Activated gamma-delta T cell treated with Interleukin-2 at 50 U/mL for 16 hours (primary cell): Measurements from ENCODE around the gene PHB1.
"Not testable (repeated sequence)": the region's sequence is repeated elsewhere in the genome, so short reads cannot be mapped to it uniquely, and the experiment has no call there.

Experiments used
- DNase-seq: peaks from one replicate; pipeline ENCODE4 v3.0.0-alpha.2; 2020

PHB1 gene

DNA sequence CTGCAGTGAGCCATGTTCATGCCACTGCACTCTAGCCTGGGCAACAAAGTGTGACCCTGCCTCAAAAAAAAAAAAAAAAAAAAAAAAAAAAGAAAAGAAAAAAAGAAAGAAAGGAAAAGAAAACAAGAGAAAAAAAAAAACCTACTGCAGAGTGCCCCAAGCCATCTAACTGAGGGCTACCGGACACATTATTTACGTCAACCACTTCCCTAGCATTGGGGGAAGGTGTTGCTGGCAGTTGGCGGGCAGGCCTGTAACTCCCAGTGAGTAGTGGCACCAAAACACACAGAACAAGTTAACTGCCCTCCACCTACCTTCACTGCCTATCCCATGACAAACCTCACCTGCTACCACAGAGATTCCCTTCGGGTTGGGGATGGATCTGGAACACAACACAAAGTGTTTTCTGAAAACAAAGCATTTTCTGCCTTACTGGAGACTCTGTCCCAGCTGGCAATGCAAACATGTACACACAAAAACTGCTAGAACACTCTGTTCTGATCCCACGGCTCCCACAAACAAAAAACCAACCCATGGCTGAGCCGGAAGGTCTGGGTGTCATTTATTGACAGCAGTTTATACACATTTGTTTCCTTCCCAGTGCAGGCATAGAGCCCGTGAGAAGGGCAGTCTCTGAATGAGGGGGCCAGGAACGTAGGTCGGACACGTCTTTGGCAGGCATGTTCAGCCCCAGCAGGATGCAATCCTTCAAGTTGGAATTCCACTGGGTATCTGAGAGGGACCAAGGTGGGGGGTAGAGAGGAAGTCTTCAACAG lies 11.0 kb downstream of the PHB1 start:
- peak; percentile 21 for DNase-seq

DNA sequence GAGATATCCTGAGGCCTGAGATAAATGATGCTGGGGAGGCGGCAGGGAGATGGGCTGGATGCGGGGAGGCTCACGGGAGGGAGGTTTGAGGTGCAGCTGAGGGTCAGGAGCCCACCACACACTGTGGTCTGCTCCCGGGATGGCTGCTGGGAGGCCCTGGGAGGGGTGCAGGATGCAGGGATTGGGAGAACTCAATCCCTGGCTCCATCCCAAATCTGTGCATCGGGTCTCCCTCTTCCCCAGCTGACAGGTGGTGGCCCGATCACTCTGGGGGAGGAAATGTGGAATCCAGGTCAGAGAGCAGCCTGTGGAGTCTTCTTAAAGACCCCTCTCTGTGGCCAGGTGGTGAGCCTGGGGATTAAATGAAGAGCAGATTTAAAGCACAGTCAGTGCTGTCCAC lies 12.0 kb downstream of the PHB1 start:
- no peak for DNase-seq

DNA sequence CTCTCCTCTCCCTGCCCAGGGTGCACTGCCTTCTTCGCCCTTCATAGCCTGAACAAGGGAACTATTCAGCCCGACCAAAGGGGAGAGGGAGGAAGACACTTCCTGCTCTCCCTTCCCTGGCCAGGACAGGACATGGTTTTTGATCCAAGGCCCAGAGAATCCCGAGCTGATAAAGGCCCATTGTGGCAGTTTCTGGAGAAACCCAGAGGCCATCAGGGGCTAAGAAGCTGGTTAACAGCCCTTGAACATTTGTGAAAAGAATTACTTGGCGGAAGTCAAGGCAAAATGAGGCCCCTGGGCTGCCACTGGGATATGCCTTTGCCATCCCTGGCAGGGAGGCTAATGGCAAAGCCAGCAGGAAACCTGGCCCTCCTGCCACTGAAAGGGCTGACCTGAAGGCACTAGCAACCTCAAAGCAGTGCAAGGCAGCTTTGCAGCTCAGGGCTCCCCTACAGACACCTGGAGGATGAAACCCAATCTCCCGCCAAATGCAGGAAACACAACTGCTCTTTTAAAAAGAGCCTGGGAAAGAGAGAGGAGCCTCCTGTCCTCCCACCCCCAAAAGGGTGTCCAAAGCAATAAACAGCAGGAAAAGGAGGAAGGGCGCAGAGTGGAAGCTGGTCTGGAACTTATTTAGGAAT lies 12.6 kb downstream of the PHB1 start:
- no peak for DNase-seq

DNA sequence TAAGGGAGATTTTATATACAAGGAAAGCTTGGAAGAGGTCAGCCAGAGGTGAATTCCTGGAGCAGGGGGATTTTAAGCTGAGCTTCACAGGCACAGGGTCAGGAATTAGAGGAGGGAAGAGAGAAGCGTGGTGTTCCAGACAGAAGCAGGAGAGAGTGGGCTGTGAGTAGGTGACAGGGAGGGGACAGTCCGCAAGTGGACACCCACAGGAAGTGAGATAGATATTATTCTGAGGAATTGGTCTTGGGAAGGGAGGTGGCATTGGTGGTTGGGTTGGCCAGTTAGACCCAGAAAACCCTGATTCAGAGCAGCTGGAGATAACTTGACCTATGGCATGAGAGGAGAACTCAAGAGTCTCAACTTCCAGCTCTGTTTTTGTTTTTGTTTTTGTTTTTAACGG lies 14.7 kb downstream of the PHB1 start:
- DNase-seq = no peak

DNA sequence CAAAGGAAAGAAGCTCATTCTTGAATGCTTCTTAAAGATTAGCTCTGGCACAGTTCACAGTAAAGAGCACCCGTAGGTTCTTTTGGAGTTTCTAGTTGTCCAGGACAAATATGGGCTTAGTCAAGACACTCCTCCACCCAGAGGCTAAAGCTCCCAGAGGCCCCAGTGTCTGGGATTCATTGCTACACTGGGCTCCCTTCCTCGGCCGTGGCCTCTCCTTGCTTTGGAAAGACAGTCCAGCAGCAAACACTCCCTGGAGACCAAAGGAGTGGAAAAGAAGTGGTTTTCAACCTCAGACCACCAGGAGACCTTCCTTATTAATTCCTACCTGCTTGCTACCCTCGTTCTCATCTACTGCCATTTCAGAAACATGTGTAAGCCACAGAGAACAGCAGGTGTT lies 17.1 kb downstream of the PHB1 start:
- DNase-seq = no peak

DNA sequence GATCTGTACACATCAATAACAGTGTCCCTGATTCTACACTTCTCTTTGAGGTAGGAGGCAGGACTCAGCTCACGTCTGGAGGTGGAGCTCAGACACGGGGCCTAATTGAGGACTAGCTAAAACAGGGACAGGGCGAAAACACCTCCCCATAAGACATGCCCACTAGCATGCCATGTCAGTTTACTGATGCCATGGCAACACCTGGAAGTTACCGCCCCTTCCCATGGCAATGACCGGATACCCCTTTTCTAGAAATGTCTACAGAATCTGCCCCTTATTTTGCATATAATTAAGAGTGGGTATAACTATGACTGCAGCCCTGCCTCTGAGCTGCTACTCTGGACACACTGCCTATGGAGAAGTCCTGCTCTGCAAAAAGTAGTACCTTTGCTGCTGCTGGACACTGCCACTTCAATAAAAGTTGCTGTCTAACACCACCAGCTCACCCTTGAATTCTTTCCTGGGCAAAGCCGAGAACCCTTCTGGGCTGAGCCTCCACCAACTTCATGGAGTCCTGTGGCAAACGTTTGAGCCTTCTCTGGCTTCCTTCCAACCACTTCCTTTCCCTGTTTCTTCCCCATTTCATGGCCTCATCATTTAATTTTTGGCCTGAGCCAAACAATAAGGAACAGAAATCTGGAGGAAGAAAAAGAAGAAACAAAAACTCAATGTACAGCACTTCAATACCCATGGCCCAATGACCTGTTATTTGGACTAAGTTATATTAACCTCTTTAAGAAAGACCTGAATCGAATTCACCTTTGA lies 21.0 kb downstream of the PHB1 start:
- no peak for DNase-seq

DNA sequence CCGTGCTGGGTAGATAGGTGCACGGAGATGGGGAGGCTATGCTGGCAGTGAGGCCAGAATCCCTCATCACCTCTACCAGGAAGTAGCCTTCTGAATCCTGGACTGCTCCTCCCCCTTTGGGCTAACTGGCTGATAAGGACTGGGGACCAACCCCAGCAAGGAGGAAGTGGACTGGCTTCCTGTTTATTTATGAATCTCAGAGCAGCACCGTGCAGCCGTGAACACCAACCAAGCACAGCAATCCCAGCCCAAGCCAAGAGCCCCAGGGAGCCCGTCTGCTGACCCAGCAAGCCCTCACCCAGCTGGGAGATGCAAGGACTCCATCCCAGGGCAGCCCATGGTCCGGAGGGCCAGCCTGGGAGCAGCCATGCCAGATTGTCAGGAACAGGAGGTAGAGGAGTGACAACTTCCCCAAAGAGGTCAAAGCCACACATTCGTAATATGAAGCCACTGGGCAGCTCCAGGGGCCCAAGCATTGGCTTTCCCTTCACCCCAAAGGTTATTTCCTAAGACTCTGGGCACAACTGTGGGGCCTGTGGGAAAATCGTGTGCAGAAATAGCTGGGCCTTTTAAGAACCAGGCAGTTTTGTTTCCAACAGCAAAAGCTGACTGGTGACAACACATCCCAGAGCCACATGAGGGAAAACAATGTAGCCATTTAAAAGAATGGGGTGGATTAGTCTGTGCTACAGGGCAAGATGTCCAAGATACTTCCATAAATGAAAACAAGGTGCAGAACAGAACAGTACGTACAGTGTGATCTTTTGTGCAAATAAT lies 23.9 kb downstream of the PHB1 start:
- DNase-seq = peak; percentile 10

DNA sequence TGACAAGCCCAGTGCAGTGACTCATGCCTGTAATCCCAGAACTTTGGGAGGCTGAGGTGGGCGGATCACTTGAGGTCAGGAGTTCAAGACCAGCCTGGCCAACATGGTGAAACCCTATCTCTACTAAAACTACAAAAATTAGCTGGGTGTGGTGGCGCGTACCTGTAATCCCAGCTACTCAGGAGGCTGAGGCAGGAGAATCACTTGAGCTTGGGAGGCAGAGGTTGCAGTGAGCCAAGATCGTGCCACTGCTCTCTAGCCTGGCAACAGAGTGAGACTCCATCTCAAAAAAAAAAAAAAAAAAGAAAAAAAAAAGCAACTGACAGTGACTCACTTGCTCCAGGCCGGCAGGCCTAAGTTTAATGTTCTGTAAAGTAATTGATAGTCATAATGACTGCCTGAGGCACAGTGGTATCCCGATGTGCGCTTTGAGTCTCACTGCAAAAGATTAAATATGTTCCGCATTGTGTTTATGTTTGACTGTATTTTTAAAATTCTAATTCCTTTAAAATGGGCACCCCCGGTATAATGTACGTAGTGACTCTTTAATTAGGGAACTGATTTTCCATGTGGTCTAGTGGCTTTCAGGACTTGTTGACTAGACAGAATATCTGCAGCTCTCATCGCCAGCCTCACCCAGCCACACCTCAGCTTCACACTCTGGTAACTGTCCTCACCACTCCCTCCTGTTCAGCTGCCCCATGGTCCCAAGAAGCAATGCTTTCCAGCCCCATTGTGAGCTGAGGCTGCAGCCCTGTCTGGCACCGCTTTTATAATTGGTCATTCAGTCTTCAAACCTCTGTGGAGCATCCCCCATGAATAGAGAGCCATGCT lies 25.0 kb downstream of the PHB1 start:
- DNase-seq = not testable (repeated sequence)

DNA sequence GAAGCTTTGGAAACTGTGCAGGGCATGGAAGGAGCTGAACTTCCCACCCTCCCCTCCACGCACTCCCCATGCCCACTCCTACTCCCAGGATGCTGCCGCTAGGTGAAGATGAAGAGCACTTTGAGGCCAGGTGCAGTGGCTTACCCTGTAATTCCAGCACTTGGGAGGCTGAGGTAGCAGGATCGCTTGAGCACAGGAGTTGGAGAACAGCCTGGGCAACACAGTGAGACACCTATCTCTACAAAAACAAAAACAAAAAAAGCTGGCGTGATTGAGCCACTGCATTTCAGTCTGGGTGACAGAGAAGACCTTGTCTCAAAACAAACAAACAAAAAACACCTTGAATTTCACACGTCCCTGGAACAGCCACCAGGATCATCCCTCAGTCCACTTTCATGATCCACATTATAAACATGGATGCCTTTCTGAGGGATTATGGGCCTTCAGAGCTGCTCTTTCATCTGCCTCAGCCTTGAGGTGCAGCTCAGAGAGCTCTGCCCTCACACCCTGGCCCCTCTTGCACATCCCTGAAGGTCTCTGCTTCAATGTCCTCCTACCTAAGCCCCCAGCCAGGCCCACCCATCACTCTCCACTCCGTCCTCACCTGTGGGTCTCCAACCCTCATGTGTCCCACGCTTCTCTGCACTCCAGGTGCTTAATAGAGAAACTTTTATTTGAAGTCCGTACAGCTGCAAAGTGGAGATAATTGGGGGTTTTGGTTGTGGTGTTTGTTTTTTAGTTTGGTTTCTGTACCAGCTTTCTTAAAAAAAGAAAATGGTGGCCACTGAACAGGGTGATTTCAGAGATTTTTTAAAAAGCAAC lies 25.8 kb downstream of the PHB1 start:
- DNase-seq = no peak

DNA sequence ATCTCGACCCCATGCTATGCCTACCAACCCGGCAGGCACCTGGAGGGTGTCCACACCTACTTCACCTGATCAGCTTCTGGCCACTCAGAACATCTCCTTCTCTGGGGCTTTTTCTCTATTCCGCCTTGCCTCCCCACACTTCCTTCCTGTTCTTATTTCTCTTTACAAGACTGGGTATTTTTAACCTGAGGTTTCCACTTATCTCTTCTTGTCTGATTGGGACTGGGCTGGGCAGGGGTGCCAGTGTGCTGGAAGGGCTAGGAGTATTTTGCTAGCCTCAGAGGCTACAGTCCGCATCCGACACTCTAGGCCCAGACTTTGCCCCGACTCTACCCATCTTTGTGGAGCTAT lies 26.4 kb downstream of the PHB1 start:
- DNase-seq = peak; percentile 32

DNA sequence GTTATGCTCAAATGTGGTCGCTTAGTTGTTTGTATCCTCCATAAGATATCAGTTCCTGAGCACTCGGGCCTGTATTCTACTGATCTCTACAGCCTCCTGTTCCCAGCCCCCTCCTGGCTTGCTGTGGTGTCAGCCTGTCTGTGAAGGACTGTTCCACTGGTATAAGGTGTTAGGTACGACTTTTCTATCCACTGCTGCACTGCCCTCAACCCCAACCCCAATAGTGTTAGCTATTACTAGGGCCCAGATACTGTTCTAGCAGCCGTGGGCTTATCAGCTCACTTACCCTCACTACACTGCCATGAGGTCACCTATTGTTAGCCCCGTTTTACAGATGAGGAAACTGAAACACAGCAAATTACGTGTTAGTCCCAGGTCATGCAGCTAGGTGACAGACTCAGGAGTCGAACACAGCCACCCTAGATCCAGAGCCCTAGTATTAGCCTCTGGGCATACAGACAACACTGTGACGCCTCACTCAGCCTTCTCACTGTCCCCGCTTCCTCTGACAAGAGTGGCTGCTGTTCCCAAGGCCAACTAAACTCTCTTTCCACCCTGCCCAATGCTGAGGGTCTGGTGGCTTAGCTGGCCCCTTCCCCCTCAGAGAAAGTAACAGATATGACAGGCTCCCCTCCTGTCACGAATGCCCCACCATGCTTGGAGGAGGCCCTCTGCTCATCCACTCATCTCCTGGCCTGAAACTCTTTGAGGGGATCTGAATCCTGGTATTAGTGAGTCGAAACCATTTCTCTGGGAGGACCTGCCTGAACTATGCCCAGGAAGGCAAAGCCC lies 27.0 kb downstream of the PHB1 start:
- DNase-seq = no peak

DNA sequence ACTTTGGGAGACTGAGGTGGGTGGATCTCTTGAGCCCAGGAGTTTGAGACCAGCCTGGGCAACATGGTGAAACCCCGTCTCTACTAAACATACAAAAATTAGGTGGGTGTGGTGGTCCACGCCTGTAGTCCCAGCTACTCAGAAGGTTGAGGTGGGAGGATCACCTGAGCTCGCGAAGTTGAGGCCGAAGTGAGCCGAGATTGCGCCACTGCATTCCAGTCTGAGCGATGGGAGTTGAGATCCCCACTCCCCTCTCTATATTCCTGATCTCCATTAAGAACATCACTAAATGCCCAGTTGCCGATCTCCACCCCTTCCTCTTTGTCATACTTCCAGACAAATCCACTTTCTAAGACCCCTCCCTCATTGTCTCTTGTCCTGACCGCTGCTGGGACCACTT lies 28.3 kb downstream of the PHB1 start:
- no peak for DNase-seq

DNA sequence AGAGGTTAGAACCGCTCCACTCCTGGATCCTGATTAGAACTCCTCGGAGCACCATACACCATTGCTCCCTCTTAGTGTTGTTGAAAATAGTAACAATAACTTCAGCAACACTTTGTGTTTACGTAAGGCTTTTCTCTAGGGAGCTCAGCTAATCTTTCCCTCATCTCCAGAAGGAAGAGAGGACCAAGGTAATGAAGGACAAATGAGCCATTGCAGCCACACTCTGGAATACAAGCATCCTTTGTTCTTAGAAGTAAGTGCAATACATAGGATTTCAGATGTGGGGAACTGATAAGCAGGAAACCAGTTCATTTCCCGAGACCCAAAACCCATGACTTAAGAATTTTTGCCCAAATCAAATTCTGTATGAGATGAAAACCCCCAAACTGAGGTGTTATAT lies 29.7 kb downstream of the PHB1 start:
- no peak for DNase-seq

DNA sequence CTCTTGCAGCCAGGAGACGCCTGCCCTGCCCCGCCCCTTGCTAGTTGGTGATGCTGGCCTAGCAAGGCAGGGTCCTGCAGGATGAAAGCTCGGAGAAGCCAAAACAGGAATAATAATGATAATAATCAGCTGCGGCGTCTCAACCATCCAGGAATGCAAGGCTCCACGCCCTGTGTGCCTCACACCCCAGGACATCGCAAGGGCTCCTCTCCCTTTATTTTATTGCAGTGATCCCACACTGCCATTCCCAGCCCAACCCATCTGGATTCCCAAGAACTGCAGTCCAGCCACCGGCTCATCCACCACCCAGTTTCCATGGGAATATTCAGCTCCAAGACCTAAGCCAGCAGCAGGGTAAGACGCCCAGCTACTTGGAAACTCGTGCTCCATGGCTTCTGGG lies 31.6 kb downstream of the PHB1 start:
- DNase-seq = no peak

DNA sequence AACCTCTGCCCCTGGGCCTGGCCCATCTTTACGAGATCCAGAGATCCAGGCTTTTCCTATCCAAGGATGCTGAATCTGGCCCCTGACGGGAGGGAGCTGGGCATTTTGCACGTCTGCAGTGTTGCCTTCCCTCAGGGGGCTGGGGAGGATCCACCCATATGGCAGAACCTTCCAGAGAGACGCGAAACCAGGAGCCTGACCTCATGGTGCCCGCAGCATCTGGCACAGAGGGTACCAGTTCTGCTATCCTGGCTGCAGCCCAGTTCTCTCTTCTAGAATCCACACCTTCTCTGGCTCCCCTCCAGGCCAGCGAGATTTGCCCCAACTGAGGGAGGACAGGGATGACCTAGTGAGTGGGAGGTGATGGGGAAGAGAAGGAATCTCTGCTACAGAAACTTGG lies 32.1 kb downstream of the PHB1 start:
- DNase-seq = no peak

DNA sequence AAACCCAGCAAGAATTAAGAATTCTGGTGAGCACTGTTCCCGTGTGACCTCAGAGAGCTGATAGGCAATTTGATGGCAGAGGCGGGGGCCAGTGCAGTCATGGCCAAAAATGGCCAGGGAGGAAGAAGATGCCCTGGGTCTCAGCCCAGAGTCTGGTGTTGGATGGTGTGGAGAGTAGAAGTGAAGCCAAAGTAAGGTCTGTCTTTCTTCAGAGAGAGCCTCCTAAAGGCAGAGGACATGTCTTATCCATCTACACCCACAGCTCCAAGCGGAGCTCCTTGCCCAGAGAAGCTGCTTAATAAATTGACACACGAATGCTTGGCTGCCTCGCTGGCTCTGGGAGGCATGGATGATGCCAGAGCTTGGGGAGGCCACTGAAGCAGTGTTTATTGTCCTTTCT lies 32.9 kb downstream of the PHB1 start:
- no peak for DNase-seq

DNA sequence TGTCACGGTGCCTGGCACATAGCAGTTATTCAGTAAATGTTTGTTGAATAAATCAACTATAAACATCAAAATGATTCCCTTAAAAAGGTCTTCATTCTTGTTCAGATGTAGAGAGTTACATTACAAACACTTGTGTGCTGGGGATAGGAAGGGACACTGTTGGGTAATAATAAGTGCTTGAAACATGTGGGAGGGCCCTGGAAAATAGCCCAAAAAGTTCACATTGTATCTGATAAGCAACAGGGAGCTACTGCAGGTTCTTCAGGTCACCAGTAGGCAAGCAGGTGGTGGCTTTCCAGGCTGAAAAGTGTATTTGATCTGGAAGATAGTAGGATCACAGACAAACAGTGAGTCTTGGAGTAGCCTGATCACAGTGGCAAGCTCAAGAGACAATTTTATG lies 33.6 kb downstream of the PHB1 start:
- DNase-seq = no peak

DNA sequence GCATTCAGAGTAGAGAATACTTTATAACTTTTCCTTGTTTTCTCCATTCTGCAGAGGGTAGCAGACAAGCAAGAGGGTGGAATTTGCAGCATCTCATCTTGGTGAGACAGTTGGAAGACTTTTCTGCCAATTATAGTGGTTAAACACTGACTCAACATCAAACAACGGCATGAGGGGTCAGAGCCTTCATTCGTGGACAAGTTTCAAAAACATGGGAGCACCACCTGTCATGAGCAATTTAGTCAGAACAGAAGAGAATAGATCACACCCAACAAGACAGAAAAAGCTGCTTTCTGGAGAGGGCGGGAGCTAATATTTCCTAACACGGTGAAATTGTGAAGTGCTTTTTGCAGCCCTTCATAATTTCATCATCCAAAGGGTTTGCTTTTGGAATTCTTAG lies 34.8 kb downstream of the PHB1 start:
- DNase-seq = no peak

DNA sequence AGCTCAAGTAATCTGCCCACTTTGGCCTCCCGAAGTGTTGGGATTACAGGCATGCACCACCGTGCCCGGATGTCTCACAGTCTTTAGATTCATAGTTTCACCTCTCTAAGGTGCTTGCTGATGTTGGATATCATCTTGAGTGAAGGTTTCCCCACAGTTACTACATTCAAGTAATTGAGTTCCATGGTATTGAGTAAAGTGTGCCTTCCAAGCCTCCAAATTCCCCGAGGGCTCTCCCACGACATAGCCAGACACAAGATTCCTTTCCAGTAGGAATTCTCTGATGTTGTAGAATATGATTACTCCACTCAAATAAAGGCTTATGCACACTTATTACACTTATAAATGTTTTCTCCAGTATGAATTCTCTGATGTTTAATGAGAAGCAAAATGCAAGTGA lies 36.4 kb downstream of the PHB1 start:
- no peak for DNase-seq

DNA sequence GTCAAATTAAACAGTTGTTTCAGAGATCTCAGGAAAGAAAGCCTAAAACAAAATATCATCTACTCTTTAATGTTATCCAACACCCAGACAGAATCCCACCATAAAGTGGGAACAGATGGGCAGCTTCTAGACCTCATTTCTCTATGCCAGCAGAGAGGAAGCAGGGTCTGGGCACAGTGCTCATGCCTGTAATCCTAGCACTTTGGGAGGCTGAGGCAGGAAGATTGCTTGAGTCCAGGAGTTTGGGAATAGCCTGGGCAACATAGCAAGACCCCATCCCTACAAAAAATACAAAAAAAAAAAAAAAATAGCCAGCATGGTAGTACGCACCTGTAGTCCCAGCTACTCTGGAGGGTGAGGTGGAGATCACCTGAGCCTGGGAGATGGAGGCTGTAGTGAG lies 39.1 kb downstream of the PHB1 start:
- DNase-seq = no peak

DNA sequence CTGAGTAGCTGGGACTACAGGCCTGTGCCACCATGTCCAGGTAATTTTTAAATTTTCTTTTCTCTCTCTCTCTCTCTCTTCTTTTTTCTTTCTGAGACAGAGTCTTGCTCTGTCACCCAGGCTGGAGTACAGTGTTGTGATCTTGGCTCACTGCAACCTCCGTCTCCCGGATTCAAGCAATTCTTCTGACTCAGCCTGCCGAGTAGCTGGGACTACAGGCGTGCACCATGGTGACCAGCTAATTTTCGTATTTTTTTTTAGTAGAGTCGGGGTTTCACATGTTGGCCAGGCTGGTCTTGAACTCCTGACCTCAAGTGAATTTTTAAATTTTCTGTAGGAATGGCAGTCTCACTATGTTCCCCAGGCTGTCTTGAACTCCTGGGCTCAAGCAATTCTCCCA lies 41.6 kb downstream of the PHB1 start:
- no peak for DNase-seq
